K562 (cell line): ENCODE results near the gene MAGEB4. TPM values are rescaled to one million over a fixed set of nuclear protein-coding genes. Genes with fewer than 3 reads are reported as not detected.

Source experiments
- ARID4B ChIP-seq: sonication (generic); formaldehyde crosslinking; IDR thresholded peaks from 2 replicates; pipeline ENCODE4 v1.8.0; 2022; ENCODE audit warnings: mild to moderate bottlenecking, missing genetic modification reagents
- GABPB2 ChIP-seq: fragments of 250-450 bp; sonication (Bioruptor Pico); conservative IDR thresholded peaks from 2 replicates; pipeline ENCODE4 v1.5.1; 2021; ENCODE audit warnings: mild to moderate bottlenecking
- HDAC6 ChIP-seq: IDR thresholded peaks from 2 replicates; pipeline ENCODE4 v1.6.1; 2012; ENCODE audit warnings: low read depth, mild to moderate bottlenecking, control low read depth, inconsistent platforms, low read length, moderate library complexity
- MEIS2 ChIP-seq: fragments of 450-650 bp; IDR thresholded peaks from 2 replicates; pipeline ENCODE4 v1.6.1; 2014; ENCODE audit warnings: mild to moderate bottlenecking; ENCODE audit not compliant: partially characterized antibody
- SREBF1 ChIP-seq: fragments of 150-350 bp; IDR thresholded peaks from 2 replicates; pipeline ENCODE4 v1.6.1; 2014; ENCODE audit warnings: antibody characterized with exemption, low read depth, low read length, borderline replicate concordance
- ZC3H4 ChIP-seq: sonication (generic); formaldehyde crosslinking; IDR thresholded peaks from 2 replicates; pipeline ENCODE4 v1.9.0; 2021; ENCODE audit warnings: missing genetic modification reagents, borderline replicate concordance
- ZFP1 ChIP-seq: fragments of 450-650 bp; formaldehyde crosslinking; IDR thresholded peaks from 2 replicates; pipeline ENCODE4 v1.4.0; 2020; ENCODE audit warnings: mild to moderate bottlenecking, mixed read lengths
- polyA plus RNA-seq, 8 experiments: library from polyadenylated mRNA; depleted of rRNA in 4 of 8; stranded (reverse) in 5 of 8; unstranded in 3 of 8; fragments of >200 nt; fragmentation: Nextera tagmentation in 2 of 8; fragmentation: Illumina TruSeq in 1 of 8; extraction: Ambion mirVana in 2 of 8; extraction: Trizol in 1 of 8; gene quantifications; 2 replicates each; pipeline versions ENCODE4 v1.2.1 to v1.2.3, GENCODE V29; 2011 to 2014; ENCODE audit warnings: inconsistent platforms in 1 of 8, missing spikeins in 1 of 8
- total RNA-seq, 7 experiments: library from RNA; depleted of rRNA in 6 of 7; stranded (reverse); fragments of >200 nt in 6 of 7; fragmentation: Illumina TruSeq in 2 of 7; extraction: Trizol in 2 of 7; gene quantifications; 2 replicates each; pipeline versions ENCODE4 v1.2.1 to v1.2.3, GENCODE V29; 2011 to 2021; ENCODE audit warnings: low replicate concordance in 1 of 7
- TF ChIP-seq, protein P1 (sequence below), 2 experiments: fragments of 450-650 bp in 1 of 2; IDR thresholded peaks; 2 replicates each; pipeline ENCODE4 v1.6.1; 2011 to 2017; ENCODE audit warnings: low read depth in 2 of 2, antibody characterized with exemption in 1 of 2, borderline replicate concordance in 1 of 2, low read length in 1 of 2, mild to moderate bottlenecking in 1 of 2, mixed read lengths in 1 of 2; ENCODE audit not compliant: control insufficient read depth in 1 of 2

MAGEB4 gene
- total and polyA plus RNA-seq, 9 of the 15 experiments (the other 6 are each of a cell fraction or from before 2014, with no cell fraction given): 0.04 to 0.09 (median 0.06) TPM; not detected in 6

- TF ChIP-seq ARID4B: no peak
- TF ChIP-seq MEIS2: peak; percentile 31
- TF ChIP-seq GABPB2 (CRISPR knock-in tag): no peak
- no peak for TF ChIP-seq ZFP1 (CRISPR knock-in tag)
- TF ChIP-seq SREBF1: no peak
- no peak for TF ChIP-seq HDAC6
- TF ChIP-seq ZC3H4 (CRISPR knock-in tag): no peak
- TF ChIP-seq, protein P1, sequence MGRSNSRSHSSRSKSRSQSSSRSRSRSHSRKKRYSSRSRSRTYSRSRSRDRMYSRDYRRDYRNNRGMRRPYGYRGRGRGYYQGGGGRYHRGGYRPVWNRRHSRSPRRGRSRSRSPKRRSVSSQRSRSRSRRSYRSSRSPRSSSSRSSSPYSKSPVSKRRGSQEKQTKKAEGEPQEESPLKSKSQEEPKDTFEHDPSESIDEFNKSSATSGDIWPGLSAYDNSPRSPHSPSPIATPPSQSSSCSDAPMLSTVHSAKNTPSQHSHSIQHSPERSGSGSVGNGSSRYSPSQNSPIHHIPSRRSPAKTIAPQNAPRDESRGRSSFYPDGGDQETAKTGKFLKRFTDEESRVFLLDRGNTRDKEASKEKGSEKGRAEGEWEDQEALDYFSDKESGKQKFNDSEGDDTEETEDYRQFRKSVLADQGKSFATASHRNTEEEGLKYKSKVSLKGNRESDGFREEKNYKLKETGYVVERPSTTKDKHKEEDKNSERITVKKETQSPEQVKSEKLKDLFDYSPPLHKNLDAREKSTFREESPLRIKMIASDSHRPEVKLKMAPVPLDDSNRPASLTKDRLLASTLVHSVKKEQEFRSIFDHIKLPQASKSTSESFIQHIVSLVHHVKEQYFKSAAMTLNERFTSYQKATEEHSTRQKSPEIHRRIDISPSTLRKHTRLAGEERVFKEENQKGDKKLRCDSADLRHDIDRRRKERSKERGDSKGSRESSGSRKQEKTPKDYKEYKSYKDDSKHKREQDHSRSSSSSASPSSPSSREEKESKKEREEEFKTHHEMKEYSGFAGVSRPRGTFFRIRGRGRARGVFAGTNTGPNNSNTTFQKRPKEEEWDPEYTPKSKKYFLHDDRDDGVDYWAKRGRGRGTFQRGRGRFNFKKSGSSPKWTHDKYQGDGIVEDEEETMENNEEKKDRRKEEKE (IDR thresholded peaks at IDR 0.05; ENCODE audit: borderline replicate concordance in 1 of 2, control insufficient read depth in 1 of 2, low read depth in 2 of 2, low read length in 1 of 2): no peak
Observed at GRCh38 chrX:30215357-30215843, 26.4 kb upstream of the MAGEB4 start, which contains the start of gene MAGEB2 (continued).
